GM12878 (cell line): ENCODE measurements around the gene CNTN2. TPM values are rescaled to one million over a fixed set of nuclear protein-coding genes. Genes with fewer than 3 reads are reported as not detected.

Source experiments
- E2F4 ChIP-seq: IDR thresholded peaks from 2 replicates; pipeline ENCODE4 v1.6.1; 2012; ENCODE audit warnings: low read depth, low read length, improper control_type of control experiment
- E2F8 ChIP-seq: fragments of 450-650 bp; IDR thresholded peaks from 2 replicates; pipeline ENCODE4 v1.6.1; 2018; ENCODE audit warnings: mild to moderate bottlenecking, low read depth, moderate library complexity; ENCODE audit not compliant: partially characterized antibody
- E4F1 ChIP-seq: fragments of 450-650 bp; IDR thresholded peaks from 2 replicates; pipeline ENCODE4 v1.6.1; 2018; ENCODE audit warnings: borderline replicate concordance, mild to moderate bottlenecking; ENCODE audit not compliant: partially characterized antibody
- ELK1 ChIP-seq: IDR thresholded peaks from 2 replicates; pipeline ENCODE4 v1.6.1; 2012; ENCODE audit warnings: low read depth, low read length, improper control_type of control experiment
- HCFC1 ChIP-seq: fragments of 150-350 bp; IDR thresholded peaks from 2 replicates; pipeline ENCODE4 v1.6.1; 2014; ENCODE audit warnings: low read length
- IKZF1 ChIP-seq: fragments of 450-650 bp; conservative IDR thresholded peaks from 2 replicates; pipeline ENCODE4 v1.6.1; 2017; ENCODE audit warnings: antibody characterized with exemption, mild to moderate bottlenecking
- IKZF2 ChIP-seq, 2 experiments: fragments of 450-650 bp; IDR thresholded peaks; 2 replicates each; pipeline ENCODE4 v1.6.1; 2017; ENCODE audit warnings: mild to moderate bottlenecking in 2 of 2, moderate library complexity in 2 of 2
- SREBF2 ChIP-seq: IDR thresholded peaks from 2 replicates; pipeline ENCODE4 v1.6.1; 2012; ENCODE audit warnings: mild to moderate bottlenecking, low read length
- SUPT20H ChIP-seq: IDR thresholded peaks from 2 replicates; pipeline ENCODE4 v1.6.1; 2011; ENCODE audit warnings: low read depth, mild to moderate bottlenecking, low read length, moderate library complexity, borderline replicate concordance; ENCODE audit not compliant: control insufficient read depth
- TAF1 ChIP-seq: IDR thresholded peaks from 2 replicates; pipeline ENCODE4 v1.6.1; 2011; ENCODE audit warnings: mild to moderate bottlenecking, low read depth, low read length, borderline replicate concordance
- polyA plus RNA-seq, 11 experiments: library from polyadenylated mRNA; depleted of rRNA in 4 of 11; unstranded in 6 of 11; stranded (reverse) in 5 of 11; fragments of >200 nt; fragmentation: Nextera tagmentation in 4 of 11; fragmentation: Illumina TruSeq in 1 of 11; extraction: Ambion mirVana in 4 of 11; extraction: Trizol in 1 of 11; gene quantifications; 1 replicate in 1 of 11; 2 replicates in 10 of 11; pipeline versions ENCODE4 v1.2.1 to v1.2.3, GENCODE V29; 2011 to 2016; ENCODE audit warnings: inconsistent platforms in 2 of 11, missing spikeins in 2 of 11, low read depth in 1 of 11
- total RNA-seq, 4 experiments: library from RNA; depleted of rRNA in 3 of 4; stranded (reverse); fragments of >200 nt in 3 of 4; fragmentation: Illumina TruSeq in 1 of 4; extraction: Trizol in 1 of 4; gene quantifications; 2 replicates each; pipeline versions ENCODE4 v1.2.1 to v1.2.3, GENCODE V29; 2013 to 2021

The CNTN2 gene
- total and polyA plus RNA-seq, 10 of the 15 experiments (the other 5 are each of a cell fraction or from before 2014, with no cell fraction given): 0.03 TPM; not detected in 9

- TF ChIP-seq E2F8: peak; percentile 90
- TF ChIP-seq IKZF2 (IDR thresholded peaks at IDR 0.05): peak; percentile 79 to 92
- peak; percentile 94 for TF ChIP-seq HCFC1
- peak; percentile 88 for TF ChIP-seq E4F1
- 0 out of 2 replicates have a peak, but pooled peaks have one; percentile 28 for TF ChIP-seq E2F4
- peak; percentile 95 for TF ChIP-seq TAF1
- TF ChIP-seq SUPT20H: no peak
- TF ChIP-seq IKZF1: peak; percentile 98
- TF ChIP-seq ELK1: peak; percentile 48; the same call in 1 of the 2 replicates
- no peak for TF ChIP-seq SREBF2
Measured at GRCh38 chr1:205121660-205122488, 78.9 kb downstream of the CNTN2 start, which contains the start of gene RBBP5 (continued).
